GM19240 (cell line): ENCODE data around the gene ASRGL1.

ENCODE experiments used
- DNase-seq: peaks from one replicate; pipeline ENCODE4 v3.0.0; 2011; ENCODE audit warnings: low spot score; ENCODE audit not compliant: insufficient read length

ASRGL1 gene

DNA sequence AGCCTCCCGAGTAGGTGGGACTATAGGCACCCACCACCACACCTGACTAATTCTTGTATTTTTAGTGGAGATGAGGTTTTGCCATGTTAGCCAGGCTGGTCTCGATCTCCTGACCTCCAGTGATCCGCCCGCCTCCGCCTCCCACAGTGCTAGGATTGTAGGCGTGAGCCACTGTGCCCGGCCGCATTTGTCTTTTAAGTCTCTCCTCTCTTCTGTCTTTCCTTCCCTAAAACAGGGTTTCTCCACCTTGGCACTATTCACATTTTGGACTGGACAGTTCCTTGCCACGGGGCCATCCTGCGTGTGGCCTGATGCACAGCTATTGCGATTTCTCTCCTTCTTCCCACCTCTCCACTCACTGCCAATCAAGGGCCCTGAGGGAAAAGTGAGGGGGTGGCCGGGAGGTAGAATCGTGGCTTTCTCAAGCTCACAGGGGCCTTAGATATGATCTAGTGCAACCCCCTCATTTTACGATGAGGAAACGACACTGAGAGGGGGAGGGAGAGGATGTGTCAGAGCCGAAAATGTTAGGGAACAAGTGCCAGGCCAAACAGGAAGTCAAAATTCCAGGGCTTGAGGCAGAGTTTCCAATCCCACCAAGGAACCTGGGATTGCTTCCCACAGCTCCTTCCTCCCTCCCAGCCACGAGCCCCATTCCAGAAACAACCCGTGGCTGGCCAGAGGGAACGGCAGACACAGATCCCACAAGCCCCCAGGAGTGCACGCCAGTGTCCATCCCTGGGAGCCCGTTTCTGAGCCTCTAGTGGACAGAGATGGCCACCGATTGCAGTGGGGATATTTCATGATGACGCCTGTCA lies 102.7 kb downstream of the ASRGL1 start:
- no peak for DNase-seq
